NCI-H187 treated with DMSO at 0.1 percent for 48 hours (cell line): ENCODE data around the gene TAF4.

ENCODE experiments used
- DNase-seq: peaks from one replicate; lab custom pipeline; 2025; lab: John Stamatoyannopoulos, UW

The TAF4 gene

DNA sequence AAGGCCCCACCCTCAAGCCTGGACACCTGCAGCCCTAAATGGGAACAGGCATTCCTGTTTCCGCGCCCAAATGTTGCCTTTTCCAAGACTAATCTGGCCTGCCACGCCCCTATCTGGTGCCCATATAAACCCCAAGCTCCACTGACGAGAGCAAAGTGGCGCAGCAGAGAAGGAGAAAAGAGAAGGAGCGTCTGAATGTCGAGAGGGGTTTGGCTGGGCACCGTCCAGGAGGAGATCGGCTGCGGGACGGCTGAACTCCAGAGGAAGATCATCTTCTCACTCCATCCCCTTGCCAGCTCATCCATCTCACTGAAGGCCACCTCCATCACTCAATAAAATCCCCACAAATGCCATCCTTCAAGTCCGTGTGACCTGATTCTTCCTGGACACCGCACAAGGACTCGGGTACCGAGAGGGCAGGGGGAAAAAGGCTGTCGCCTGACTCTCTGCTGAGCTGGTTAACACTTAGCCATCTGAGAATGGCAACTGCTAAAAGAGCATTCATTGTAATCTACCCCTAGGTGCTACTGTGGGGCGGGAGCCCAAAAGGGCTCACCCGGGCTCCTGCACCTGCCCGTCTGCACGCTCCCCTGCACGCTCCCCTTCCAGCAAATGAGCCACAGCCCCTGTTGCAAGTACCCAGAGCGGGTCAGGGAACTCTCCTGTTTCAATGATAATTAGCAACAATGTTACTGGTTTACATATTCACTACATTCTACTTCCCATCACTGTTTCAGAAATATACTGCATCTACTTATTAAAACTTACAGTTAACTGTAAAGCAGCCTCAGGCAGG, 23.5 kb downstream of the TAF4 start:
- no peak for DNase-seq

DNA sequence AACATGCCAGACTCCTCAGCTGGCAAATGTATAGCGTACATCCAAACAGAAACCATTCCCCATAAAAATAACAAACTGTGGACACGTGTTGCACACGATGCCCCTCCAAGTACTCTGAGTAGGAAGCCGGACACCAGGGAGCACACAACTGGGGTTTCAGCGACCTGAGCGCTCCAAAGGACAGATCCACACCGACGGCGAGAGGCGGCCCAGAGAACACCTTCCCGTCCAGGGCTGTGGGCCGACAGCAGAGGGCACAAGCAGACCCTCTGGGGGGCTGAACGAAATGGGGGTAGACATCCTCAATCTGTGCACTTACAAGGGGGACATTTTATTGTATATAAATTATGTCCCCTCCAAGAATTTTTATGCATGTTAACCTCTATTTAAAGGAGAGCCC, 24.7 kb downstream of the TAF4 start:
- no peak for DNase-seq

DNA sequence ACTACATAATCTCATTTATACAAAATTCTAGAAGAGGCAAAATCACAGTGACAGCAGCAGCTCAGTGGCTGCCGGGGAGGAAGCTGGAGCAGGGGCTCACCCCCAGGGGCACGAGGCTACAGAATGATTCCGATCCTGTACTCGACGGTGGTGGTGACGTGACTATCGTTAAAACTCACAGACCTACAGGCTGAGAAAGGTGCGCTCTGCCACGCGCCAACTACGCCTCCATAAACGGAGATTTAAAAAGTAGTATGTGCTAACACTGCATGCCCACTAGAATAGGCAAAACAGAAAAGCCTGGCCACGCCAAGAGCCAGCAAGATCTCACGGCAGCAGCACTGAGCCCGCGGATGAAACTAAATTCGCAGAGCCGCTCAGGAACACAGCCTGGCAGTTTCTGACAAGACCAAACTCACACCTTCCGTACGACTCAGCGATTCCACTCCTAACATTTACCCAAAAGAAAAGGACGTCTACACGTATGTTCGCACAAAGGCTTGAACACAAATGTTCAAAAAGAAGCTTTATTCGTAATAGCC, 25.2 kb downstream of the TAF4 start:
- DNase-seq: no peak

DNA sequence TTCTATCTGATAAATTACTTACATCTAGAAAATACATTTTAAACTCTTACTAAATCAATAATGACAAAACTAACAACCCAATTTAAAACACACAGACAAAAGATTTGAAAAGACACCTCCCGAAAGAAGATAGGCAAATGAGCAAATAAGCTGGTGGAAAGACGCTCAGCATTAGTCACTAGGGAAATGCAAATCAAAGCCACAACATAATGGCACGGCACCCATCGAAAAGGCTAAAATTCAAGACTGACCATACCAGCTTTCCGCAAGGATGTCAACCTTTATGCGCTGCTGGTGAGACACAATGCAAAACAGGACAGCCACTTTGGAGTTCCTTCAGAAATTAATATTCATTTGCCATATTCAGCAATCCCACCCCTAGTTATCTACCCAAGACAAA, 25.9 kb downstream of the TAF4 start:
- DNase-seq: no peak

DNA sequence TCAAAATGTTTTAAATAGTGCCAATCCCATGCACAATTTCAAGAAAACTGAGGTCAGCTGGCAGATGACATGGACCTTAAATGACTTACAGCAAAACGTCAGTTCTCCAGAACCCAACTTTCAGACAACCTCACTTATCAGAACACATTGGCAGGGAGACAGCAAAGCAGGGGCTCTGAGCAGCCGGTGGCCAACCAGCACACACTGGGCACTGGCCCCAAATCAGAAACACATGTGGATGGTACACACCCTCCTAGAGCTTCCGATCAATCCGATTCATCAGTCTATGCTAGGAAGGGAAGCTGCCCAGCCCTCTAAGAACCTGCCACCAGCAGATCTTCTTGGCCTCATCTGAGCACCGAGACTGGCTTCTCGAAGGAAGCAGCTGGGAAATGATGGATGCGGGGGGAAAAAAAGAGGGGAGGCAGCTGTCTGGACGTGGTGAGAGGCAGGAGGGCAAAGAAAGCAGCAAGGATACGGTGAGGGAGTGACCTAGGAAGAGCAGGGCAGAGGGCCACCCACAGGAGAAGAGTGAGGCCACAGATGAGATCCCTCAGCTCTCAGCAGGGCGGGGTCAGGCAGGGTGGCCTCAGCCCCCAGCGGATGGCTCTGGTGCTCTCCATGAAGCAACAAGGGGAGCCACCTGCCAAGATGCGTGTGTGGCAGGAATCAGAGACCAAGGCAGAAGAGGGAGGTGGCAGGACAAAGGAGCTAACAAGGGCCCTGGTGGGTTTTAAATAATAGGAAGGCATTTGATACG, 32.9 kb downstream of the TAF4 start:
- DNase-seq: no peak

DNA sequence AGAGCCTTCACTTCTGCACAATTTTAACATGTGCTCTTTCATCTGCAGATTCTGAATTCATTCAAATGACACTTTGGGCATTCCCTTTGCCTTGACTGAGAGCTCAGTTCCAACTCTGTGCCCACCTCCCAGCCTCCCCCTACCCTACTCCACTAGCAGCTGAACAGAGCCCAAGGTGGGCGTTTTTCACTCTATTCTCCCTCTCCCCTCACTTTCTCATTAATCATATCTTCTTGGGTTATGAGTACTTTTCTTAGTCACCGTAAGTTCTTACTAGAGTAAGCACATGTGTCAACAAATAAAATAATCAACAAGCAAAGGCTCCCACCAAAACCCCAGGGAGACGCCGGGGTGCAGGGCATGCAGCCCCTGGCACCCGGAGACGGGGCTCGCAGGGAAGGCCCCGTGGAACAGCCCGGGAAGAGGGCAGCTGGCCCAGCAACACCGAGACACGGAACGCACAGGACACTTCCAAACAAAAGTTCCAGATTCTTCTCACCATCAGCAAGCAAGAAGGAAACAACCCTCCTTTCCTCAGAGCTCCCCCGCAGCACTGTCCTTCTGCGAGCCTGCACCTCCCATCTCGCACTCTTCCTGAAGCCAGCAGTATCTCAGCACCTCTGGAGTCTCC, 34.1 kb downstream of the TAF4 start:
- DNase-seq: no peak

DNA sequence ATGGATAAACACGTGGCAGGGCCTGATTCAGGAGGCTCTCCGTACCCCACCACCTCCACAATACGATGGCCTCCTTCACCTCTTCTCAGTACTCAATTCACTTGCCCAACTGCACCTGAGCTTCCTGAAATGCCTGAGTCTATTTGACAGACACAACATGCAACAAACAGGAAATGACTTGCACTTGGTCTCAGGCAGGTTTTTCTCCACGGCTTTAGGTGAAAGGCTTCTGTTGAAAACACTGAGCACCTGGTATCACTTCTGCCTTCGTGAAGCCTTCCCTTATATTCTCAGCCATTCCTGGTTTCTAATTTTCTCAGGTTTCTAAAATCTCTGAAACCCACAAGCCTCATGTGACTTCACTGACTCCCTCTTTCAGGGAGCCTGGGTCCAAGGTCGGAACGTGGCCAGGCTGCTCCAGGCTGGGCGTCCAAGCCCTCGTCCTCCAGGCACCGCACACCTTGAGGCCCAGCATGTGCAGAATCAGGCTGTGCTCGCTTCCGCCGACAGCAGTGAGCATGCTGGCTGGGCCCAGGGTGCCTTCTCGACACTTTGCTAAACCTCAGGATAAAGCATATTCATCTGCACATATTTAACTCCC, 34.7 kb downstream of the TAF4 start:
- no peak for DNase-seq

DNA sequence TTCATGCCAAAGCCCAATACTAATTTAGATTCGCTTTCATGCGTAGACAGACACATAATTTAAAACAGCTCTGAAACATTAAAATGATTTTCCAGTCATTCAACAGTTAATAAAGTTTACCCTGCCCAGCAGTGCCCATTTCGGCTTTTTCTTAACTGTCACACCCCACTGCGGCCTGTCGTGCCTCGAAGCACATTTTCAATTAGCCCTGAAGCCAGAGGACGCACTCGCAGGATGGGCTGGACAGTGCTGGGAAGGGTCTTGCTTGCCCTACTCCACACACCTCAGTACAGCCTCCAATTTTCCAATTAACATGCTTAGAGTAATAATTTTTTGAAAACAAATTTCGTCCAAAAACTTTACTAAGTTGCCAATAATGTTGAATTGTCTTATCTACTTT, 35.3 kb downstream of the TAF4 start:
- no peak for DNase-seq

DNA sequence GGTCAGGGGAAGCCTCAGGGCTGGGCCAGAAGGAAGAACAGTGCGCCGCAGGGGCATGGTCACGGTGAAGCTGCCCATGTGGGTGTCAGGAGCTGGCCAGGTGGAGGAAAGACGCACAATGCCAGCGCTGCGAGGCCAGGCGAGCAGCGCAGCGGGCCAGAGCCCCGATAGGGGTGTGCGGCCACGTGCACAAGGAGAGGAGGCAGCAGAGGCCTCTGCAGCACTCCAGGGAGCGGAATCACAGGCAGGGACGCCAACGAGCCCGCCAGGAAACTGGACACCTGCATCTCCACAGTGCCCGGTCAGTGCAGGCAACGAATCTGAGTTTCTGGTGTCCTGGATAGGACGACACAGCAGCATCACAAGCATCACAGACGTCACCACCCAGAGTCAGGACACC, 35.7 kb downstream of the TAF4 start:
- DNase-seq: no peak

DNA sequence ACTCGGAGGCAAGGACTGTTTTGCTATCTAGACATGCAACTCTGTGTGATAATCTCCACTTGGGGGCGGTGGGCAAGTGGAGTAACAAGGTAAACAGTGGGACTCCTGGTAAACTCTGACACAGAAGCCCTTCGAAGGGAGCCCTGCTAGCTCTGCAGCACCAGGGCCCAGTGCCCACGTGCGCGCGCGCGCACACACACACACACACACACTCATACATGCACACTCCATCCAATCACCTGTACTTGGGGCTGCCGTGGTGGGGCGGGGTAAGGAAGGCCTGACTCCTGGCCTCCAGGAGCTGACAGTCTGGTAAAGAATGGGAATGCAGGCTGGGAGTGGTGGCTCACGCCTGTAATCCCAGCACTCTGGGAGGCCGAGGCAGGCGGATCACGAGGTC, 36.4 kb downstream of the TAF4 start:
- no peak for DNase-seq

DNA sequence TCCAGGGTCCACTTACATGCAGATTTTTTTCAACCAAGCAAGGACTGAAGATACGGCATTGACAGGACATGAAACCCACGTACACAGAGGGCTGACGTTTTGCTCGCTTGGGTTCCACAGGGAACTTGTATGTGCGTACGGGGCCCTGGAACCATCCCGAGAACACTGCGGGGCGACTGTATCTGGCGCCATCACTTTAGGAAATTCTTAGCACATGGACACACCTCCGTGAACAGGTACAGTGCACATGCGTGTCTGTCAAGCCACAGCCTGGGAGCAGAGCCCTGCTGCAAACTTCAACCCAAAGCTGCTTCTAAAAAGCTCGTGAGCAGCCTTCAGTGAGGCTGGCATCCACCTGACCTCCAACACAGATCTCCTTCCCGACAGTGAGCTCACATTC, 37.3 kb downstream of the TAF4 start:
- no peak for DNase-seq

DNA sequence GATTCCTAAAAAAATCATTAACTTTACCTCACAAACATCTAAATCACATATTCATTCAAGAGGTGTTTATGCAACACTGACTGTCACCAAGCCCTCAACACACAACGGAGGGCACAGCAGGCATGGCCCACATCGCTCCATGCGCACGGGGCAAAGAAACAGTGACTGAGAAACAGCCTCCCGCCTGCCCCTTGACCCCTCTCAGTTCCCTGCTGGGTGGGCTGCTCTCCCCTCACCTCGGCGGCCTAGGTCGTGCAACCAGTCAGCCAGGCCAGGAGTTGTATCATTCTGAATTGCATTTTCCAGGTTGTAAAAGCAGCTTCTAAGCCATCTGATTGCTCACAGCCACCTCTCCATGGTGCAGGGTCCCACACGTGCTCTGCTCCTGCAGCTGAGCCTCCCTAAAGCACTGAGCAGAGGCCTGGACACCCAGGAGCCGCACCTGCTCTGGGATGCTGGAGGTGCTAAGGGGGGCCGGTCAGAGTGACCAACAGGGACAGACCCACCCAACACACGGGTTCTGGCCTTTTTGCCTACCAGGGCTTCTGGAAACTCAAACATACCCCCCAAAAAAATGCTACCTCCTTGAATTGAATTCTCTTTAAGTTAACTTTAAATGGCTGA, 37.9 kb downstream of the TAF4 start:
- DNase-seq: no peak

DNA sequence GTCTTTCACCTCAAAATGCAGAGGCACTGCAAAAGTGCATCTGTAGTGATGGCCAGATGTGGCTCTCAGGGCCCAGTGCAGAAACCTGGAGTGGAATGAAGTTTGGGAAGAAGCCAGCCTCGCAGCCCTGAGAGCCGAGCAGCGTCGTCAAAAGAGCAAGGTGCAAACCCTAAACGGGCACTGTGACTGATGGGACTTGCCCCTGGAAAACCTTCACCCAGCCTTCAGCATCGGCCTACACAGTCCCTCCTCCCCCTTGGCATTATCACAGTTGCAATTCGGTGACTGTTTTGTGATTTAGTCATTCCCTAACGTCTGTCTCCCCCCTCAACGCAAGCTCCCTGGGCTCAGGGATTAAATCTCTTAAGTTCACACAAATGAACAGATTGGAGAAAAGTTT, 38.6 kb downstream of the TAF4 start:
- DNase-seq: no peak

DNA sequence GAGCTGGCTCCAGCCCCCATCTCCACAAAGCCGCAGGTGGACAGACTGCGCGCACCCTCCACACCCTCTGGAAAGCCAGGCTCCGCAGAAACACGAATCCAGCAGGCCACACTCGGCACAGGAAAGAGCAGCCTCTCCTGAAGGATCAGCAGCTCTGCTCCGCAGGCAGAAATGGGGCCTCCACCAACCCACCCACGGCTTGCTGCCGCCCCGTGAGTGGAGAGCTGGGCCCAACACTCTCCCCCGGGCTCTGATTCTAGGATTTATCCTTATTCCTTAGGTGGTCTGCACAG, 39.2 kb downstream of the TAF4 start:
- DNase-seq: no peak

DNA sequence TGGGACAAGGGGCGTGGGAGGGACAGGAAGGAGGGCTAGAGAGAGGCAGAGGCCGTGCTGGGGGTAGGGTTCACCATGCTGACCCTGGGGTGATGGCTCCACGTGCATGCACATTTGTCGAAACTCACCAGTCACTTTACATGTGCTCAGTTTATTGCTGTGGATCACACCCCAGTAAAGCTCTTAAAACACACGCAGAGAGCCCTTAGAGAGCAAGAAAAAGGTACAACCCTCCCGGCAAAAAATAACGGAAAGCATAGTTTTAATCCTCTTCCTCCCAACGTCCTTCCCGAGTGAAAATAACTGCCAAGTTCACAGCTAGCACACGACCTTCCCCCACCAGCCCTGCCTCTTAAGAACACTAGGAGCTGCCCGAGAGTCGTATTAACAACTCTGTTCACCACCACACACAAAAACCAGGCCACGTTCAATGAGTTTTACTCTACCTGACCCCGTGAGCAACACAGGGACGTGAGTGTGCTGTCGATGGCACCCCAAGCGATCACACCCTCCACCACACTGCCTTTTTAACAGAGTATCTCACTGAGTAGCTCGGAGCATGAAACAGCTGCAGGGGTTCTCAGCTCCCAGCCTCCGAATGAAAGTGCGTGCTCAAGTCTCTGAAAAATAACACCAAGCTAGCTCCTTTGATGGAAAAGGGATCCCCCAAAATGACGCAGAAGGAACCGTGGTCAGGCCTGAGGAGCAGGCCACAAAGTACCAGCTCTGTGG, 39.7 kb downstream of the TAF4 start:
- no peak for DNase-seq

DNA sequence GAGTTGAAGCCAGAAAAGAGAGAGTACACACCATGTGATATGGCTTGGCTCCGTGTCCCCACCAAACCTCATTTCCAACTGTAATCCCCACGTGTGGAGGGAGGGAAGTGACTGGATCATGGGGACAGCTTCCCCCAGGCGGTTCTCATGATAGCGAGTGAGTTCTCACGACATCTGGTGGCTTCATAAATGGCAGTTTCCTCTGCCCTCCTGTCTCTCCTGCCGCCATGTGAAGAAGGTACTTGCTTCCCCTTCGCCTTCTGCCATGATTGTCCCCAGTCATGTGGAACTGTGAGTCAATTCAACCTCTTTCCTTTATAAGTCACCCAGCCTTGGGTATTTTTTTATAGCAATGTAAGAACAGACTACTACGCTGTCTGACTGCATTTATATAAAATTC, 40.3 kb downstream of the TAF4 start:
- no peak for DNase-seq

DNA sequence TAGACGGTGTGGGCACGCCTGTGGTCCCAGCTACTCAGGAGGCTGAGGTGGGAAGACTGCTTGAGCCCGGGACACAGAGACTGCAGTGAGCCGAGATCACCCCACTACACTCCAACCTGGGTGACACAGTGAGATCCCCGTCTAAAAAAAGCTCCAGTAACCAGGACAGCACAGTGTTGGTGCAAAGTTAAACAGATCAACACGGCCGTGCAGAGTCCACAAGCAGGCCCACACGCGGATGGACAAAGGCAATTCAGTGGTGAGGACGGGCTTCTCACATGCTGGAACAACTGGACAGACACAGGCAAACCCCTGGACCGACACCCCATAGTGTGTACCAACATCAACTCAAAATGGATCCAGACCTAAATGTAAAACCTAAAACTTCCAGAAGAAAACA, 41.7 kb downstream of the TAF4 start:
- no peak for DNase-seq

DNA sequence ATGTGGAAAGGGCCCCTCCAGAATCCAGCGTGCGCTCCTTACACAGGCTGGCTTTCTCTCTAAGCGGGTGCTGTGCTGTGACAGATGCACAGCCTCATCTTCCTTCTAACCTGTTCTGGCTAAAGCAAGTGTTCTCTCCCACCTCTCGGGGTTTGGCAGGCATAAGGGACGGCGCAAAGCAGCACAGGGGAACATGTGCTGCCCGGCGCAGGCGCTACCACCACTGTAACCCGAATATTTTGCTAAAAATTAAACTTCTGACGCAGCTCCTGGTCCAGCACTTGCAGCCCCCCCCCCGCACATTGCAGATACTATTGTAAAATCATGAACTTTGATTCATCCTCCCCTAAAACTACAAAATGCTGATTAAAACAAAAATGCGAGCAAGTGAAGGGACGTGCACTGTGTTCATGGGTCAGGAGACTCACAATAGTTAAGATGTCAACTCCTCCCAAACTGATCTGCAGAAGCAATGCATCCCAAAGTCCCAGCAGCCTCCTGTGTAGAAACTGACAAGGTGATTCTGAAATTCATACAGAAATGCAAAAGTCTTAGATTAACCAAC, 43.0 kb downstream of the TAF4 start:
- DNase-seq: no peak

DNA sequence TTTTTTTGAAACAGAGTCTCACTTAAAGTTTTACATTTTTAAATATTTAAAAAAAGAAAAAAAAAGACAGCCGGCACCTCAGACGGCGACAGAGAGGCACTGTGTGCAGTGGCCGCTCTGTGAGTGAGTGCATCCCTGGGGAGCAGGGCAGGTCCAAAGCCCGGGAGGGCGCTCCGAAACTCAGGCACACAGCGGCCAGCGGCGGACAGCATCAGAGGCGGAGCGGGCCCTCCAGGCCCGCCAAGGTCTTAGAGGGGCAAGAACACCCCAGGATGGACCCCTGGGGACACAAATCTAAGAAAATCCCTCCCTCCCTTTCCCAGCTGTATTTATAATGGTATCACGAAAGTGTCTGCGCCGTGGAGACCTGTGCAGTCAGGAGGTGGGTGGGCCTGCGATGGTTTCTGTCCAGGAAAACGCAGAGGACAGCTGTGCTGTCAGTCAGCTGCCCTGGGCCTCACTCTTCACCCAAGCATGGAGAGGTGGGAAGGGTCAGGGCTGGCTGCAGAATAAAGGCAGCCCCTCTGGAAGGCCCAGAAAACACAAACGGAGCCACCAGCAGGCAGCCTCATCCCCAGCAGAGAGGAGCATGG, 43.8 kb downstream of the TAF4 start:
- no peak for DNase-seq

DNA sequence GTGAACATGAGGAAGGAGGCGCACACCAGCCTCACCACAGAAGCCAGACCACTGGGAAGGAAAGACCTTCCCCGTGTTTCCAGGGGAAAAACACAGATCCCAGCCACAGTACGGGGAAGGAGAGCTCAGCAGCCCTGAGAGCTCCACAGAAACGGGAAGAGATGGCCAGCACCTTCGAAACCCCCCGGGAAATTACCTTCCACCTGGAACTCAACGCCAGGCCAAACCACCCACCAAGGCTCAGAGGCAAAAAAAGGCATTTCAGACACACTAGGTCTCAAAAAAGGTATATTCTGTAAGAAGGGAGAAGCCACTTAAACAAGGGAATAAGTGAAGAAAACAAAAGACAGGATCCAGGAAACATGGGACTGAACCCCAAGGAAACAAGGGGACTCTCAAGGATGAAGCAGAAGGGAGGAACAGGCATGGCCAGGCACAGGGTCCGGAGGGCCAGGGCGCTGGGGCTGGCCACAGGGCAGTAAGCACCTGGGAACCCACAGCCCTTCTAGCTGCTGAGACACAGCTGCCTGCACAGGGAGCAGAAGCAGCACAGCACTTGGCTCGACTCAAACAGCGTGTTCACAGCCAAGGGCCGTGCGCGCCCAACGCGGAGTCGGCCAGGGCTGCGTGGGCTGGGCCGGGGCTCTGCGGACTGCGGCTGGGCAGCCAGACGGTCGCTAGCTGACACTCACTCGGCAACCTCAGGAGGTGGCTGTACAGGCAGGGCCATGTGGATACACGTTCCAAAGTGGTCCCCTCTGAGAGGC, 44.6 kb downstream of the TAF4 start:
- DNase-seq: no peak
